ENCODE measurements around the gene PODXL. TPM values are rescaled to one million over a fixed set of nuclear protein-coding genes. Genes with fewer than 3 reads are reported as not detected.

Gene PODXL
- total and polyA plus RNA-seq, 2 experiments from 2014 or later = 77.3 to 84.1 TPM

DNA sequence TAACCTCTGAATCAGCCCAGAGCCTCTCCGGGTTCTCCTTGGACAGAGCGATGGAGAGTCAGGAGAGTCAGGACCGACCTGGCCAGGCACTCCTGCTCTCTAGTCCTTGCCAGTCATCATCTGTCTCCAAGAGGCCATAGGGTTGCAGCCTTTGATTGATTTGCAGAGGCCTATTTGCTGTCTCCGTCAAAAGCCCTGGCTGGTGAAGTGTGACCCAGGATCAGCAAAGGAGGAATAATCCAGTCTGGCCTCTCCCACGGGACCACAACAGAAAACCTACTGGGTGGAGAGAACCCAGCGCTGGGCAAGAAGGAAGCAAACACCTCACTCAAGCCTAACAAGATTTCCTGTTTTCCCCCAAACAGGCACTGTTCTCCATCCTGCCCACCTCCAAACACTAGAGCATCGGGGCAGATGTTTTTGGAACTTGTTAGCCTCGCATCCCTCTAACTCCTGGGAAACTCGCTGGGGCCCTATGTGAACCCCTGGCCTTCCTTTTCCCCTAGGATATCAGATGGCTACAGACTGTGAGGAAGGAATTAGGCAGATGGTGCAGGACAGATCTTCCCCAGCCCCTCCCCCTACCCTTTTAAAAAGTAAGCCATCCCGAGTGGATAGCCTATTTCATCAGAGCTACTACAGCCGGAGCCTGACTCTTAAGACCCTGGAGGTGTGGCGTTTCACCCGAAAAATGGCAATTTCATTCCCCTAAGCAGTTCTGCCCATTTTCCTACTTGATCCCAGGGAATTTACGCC is 54.3 kb downstream of the PODXL start:
- Histone ChIP-seq H4K20me1 (ENCODE audit: insufficient read depth, poor library complexity, severe bottlenecking) (no peaks in the 10 kb centered on the region), H3K36me3 (replicated peaks; ENCODE audit: insufficient read depth, low read depth) (no peaks in the 10 kb centered on the region), H3K4me1 (ENCODE audit: insufficient read depth) (peaks cover 10% of the 10 kb centered on the region), H2AFZ (no peak overlapping the region), H3K27ac (peak overlapping the region; percentile 43), H3K4me2 (no peak overlapping the region), H3K9me2 (replicated peaks; ENCODE audit: insufficient read depth) (no peaks in the 10 kb centered on the region), H3K9me3 (ENCODE audit: low read depth) (no peaks in the 10 kb centered on the region), H3K4me3 (no peak overlapping the region), H3K27me3 (no peaks in the 10 kb centered on the region), H3K79me2 (no peaks in the 10 kb centered on the region)
- TF ChIP-seq, protein P1, sequence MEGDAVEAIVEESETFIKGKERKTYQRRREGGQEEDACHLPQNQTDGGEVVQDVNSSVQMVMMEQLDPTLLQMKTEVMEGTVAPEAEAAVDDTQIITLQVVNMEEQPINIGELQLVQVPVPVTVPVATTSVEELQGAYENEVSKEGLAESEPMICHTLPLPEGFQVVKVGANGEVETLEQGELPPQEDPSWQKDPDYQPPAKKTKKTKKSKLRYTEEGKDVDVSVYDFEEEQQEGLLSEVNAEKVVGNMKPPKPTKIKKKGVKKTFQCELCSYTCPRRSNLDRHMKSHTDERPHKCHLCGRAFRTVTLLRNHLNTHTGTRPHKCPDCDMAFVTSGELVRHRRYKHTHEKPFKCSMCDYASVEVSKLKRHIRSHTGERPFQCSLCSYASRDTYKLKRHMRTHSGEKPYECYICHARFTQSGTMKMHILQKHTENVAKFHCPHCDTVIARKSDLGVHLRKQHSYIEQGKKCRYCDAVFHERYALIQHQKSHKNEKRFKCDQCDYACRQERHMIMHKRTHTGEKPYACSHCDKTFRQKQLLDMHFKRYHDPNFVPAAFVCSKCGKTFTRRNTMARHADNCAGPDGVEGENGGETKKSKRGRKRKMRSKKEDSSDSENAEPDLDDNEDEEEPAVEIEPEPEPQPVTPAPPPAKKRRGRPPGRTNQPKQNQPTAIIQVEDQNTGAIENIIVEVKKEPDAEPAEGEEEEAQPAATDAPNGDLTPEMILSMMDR (IDR thresholded peaks at IDR 0.05; ENCODE audit: poor library complexity) = no peak
- TF ChIP-seq EZH2phosphoT487 (IDR thresholded peaks at IDR 0.05; ENCODE audit: low read depth, severe bottlenecking, unreplicated experiment) (no peak), EZH2 (IDR thresholded peaks at IDR 0.05; ENCODE audit: borderline replicate concordance) (no peak)
- DNase-seq (ENCODE audit: low spot score) = no peak
- WGBS (ENCODE audit: low lambda C conversion rate, missing lambda C conversion rate) = 81% methylated on average over 14 of the region's 14 CpGs

GRCh38 chr7:131501422-131501821 is 55.0 kb downstream of the PODXL start:
- no peak for TF ChIP-seq EZH2 (IDR thresholded peaks at IDR 0.05; ENCODE audit: borderline replicate concordance)
- TF ChIP-seq, protein P1 (IDR thresholded peaks at IDR 0.05; ENCODE audit: poor library complexity) = no peak
- TF ChIP-seq EZH2phosphoT487 (IDR thresholded peaks at IDR 0.05; ENCODE audit: low read depth, severe bottlenecking, unreplicated experiment) = no peak
- H3K9me2 ChIP-seq (replicated peaks; ENCODE audit: insufficient read depth) = no peaks in the 10 kb centered on the region
- no peaks in the 10 kb centered on the region for H4K20me1 ChIP-seq (ENCODE audit: insufficient read depth, poor library complexity, severe bottlenecking)
- no peak overlapping the region for H3K27ac ChIP-seq
- H2AFZ ChIP-seq = no peak overlapping the region
- H3K27me3 ChIP-seq = no peaks in the 10 kb centered on the region
- H3K9me3 ChIP-seq (ENCODE audit: low read depth) = no peaks in the 10 kb centered on the region
- 75% methylated on average over 3 of the region's 3 CpGs for WGBS (ENCODE audit: low lambda C conversion rate, missing lambda C conversion rate)
- peaks cover 10% of the 10 kb centered on the region for H3K4me1 ChIP-seq (ENCODE audit: insufficient read depth)
- no peaks in the 10 kb centered on the region for H3K36me3 ChIP-seq (replicated peaks; ENCODE audit: insufficient read depth, low read depth)
- H3K4me3 ChIP-seq = no peak overlapping the region
- no peak for DNase-seq (ENCODE audit: low spot score)
- no peaks in the 10 kb centered on the region for H3K79me2 ChIP-seq
- H3K4me2 ChIP-seq = no peak overlapping the region

GRCh38 chr7:131500357-131500756 is 56.1 kb downstream of the PODXL start:
- H3K9me3 ChIP-seq (ENCODE audit: low read depth) = no peaks in the 10 kb centered on the region
- no peak for TF ChIP-seq EZH2phosphoT487 (IDR thresholded peaks at IDR 0.05; ENCODE audit: low read depth, severe bottlenecking, unreplicated experiment)
- TF ChIP-seq, protein P1 (IDR thresholded peaks at IDR 0.05; ENCODE audit: poor library complexity) = no peak
- TF ChIP-seq EZH2 (IDR thresholded peaks at IDR 0.05; ENCODE audit: borderline replicate concordance) = no peak
- H3K9me2 ChIP-seq (replicated peaks; ENCODE audit: insufficient read depth) = no peaks in the 10 kb centered on the region
- peaks cover 10% of the 10 kb centered on the region for H3K4me1 ChIP-seq (ENCODE audit: insufficient read depth)
- no peak overlapping the region for H3K4me2 ChIP-seq
- no peak overlapping the region for H2AFZ ChIP-seq
- no peaks in the 10 kb centered on the region for H3K79me2 ChIP-seq
- no peaks in the 10 kb centered on the region for H3K27me3 ChIP-seq
- 89% methylated on average over 1 of the region's 1 CpG for WGBS (ENCODE audit: low lambda C conversion rate, missing lambda C conversion rate)
- H3K27ac ChIP-seq = no peak overlapping the region
- H3K36me3 ChIP-seq (replicated peaks; ENCODE audit: insufficient read depth, low read depth) = no peaks in the 10 kb centered on the region
- H3K4me3 ChIP-seq = no peak overlapping the region
- DNase-seq (ENCODE audit: low spot score) = no peak
- no peaks in the 10 kb centered on the region for H4K20me1 ChIP-seq (ENCODE audit: insufficient read depth, poor library complexity, severe bottlenecking)
